Keratinocyte (primary cell): ENCODE measurements around the gene FLYWCH2. TPM values are rescaled to one million over a fixed set of nuclear protein-coding genes. Genes with fewer than 3 reads are reported as not detected.

Source experiments
- DNase-seq: peaks from one replicate; pipeline ENCODE4 v3.0.0-alpha.2; 2011; ENCODE audit warnings: low read depth, missing footprints, low spot score
- FAIRE-seq: peaks from 2 replicates; lab custom pipeline; 2011; peaks lifted over from hg19 to GRCh38; lab: Jason Lieb, UNC
- H2AFZ ChIP-seq: 2 replicates; pipeline ENCODE4 v1.6.0; 2012; ENCODE audit warnings: low read length, control low read depth, inconsistent platforms; ENCODE audit not compliant: control insufficient read depth
- H3K27ac ChIP-seq: 2 replicates; pipeline ENCODE4 v1.5.1; 2011; ENCODE audit warnings: low read length; ENCODE audit not compliant: control insufficient read depth, insufficient read depth
- H3K27me3 ChIP-seq: 3 replicates; pipeline ENCODE4 v1.6.0; 2011; ENCODE audit warnings: low read length; ENCODE audit not compliant: control insufficient read depth, insufficient read depth; ENCODE audit errors: extremely low read depth
- H3K36me3 ChIP-seq, 2 experiments: 2 replicates in 1 of 2; 3 replicates in 1 of 2; pipeline ENCODE4 v1.5.1; 2011; ENCODE audit warnings: low read length in 2 of 2, mild to moderate bottlenecking in 1 of 2; ENCODE audit not compliant: control insufficient read depth in 2 of 2, insufficient read depth in 2 of 2; ENCODE audit errors: extremely low read depth in 1 of 2
- H3K4me1 ChIP-seq: 3 replicates; pipeline ENCODE4 v1.5.1; 2011; ENCODE audit warnings: low read length; ENCODE audit not compliant: control insufficient read depth, insufficient read depth; ENCODE audit errors: extremely low read depth
- H3K4me2 ChIP-seq: 3 replicates; pipeline ENCODE4 v1.6.0; 2011; ENCODE audit warnings: low read depth, low read length; ENCODE audit not compliant: control insufficient read depth, insufficient read depth; ENCODE audit errors: extremely low read depth
- H3K4me3 ChIP-seq, 3 experiments: fragments of 200-600 bp in 1 of 3; sonication (generic) in 1 of 3; 2 replicates in 2 of 3; 3 replicates in 1 of 3; pipeline ENCODE4 v1.5.1; 2011 to 2016; ENCODE audit warnings: low read length in 3 of 3, mild to moderate bottlenecking in 3 of 3, control low read depth in 2 of 3, inconsistent platforms in 1 of 3, low read depth in 1 of 3, mixed read lengths in 1 of 3, mixed run types in 1 of 3, moderate library complexity in 1 of 3; ENCODE audit not compliant: control insufficient read depth in 2 of 3, insufficient read depth in 2 of 3; ENCODE audit errors: extremely low read depth in 1 of 3
- H3K79me2 ChIP-seq: 2 replicates; pipeline ENCODE4 v1.6.0; 2012; ENCODE audit warnings: low read length; ENCODE audit not compliant: control insufficient read depth, insufficient read depth
- H3K9ac ChIP-seq: 3 replicates; pipeline ENCODE4 v1.6.0; 2011; ENCODE audit warnings: low read length; ENCODE audit not compliant: control insufficient read depth, insufficient read depth; ENCODE audit errors: extremely low read depth
- H3K9me1 ChIP-seq: 3 replicates; pipeline ENCODE4 v1.6.0; 2011; ENCODE audit warnings: low read length; ENCODE audit not compliant: control insufficient read depth, insufficient read depth; ENCODE audit errors: extremely low read depth
- H3K9me3 ChIP-seq: 2 replicates; pipeline ENCODE4 v1.5.1; 2012; ENCODE audit warnings: low read depth, low read length; ENCODE audit not compliant: control insufficient read depth
- H4K20me1 ChIP-seq: 3 replicates; pipeline ENCODE4 v1.6.0; 2011; ENCODE audit warnings: low read length; ENCODE audit not compliant: control insufficient read depth, insufficient read depth; ENCODE audit errors: extremely low read depth
- CTCF ChIP-seq, 3 experiments: IDR thresholded peaks in 1 of 3; conservative IDR thresholded peaks in 1 of 3; optimal IDR thresholded peaks in 1 of 3; 2 replicates in 2 of 3; 3 replicates in 1 of 3; pipeline versions ENCODE3 to v1.5.1; 2011; ENCODE audit warnings: low read length in 3 of 3, mild to moderate bottlenecking in 3 of 3, moderate library complexity in 2 of 3, control low read depth in 1 of 3, inconsistent platforms in 1 of 3; ENCODE audit not compliant: insufficient read depth in 2 of 3; ENCODE audit errors: extremely low read depth in 1 of 3
- EZH2 ChIP-seq: IDR thresholded peaks from one replicate; pipeline ENCODE4 v1.6.1; 2012; ENCODE audit warnings: inconsistent platforms, mild to moderate bottlenecking, low read length, moderate library complexity
- dilution Hi-C: fragments of 300-500 bp; cut with MboI; formaldehyde crosslinking; loops from one replicate; pipeline ENCODE4 v1.7.0; 2020; ENCODE audit warnings: low sequenced_read_pairs; ENCODE audit not compliant: extremely low pct_ligation_motif_present
- polyA plus RNA-seq, 5 experiments: library from polyadenylated mRNA; depleted of rRNA in 3 of 5; stranded (reverse) in 3 of 5; stranded (forward) in 1 of 5; unstranded in 1 of 5; fragments of >200 nt; gene quantifications; 1 replicate in 1 of 5; 2 replicates in 3 of 5; 3 replicates in 1 of 5; pipeline versions ENCODE4 v1.2.1 to v1.2.3, GENCODE V29; 2011 to 2012; ENCODE audit warnings: missing spikeins in 2 of 5, low read depth in 1 of 5, low replicate concordance in 1 of 5

FLYWCH2 gene
- polyA plus RNA-seq, 1 donor (not counting 4 experiments of a cell fraction or from before 2014, with no cell fraction given): 10.1 TPM

DNA sequence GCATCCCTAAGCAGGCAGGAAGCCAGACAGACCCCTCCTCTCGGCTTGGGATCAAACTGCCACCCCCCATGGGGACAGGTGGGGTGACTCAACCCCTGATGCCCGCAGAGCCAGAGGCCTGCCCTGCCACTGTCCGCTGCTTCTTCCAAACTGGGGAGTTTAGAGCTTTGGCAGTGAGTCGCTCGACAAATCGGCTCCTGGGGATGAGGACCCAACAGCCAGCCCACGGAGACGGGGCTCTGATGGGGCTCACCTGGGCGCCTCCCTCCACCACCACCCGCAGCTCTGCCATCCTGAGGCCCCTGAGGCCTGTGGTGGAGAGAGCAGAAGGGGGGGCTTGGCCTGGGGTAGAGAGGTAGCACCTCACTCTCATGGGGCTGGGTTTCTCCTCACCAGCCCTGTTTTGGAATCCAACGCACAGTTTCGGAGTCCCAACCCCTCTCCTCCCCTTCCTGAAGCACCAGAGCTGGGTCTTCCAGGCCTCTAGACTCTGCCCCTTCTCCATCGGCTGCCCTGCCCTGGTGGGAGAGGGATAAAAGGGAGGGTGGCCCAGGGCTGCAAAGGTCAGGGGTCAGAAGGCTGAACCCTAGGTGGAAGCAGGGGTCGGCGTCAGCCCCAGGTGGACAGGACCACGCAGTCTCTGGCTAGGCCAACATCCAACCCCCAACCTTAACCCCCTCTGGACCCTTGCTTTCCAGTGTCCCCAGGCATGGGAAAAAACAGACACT, 30.8 kb upstream of the FLYWCH2 start:
- no peak for DNase-seq
- H4K20me1 ChIP-seq: no peaks in the 10 kb centered on the region
- TF ChIP-seq CTCF (optimal IDR thresholded peaks at IDR 0.05 in 1 of 3, IDR thresholded peaks at IDR 0.05 in 1 of 3, conservative IDR thresholded peaks at IDR 0.05 in 1 of 3; ENCODE audit: extremely low read depth in 1 of 3, insufficient read depth in 2 of 3, low read length in 3 of 3): no peak
- TF ChIP-seq EZH2: no peak
- H3K9ac ChIP-seq: no peak overlapping the region
- peaks cover 2% of the 10 kb centered on the region for H3K4me1 ChIP-seq
- no peak overlapping the region for H3K4me3 ChIP-seq
- H3K9me3 ChIP-seq: no peaks in the 10 kb centered on the region
- H2AFZ ChIP-seq: no peak overlapping the region
- no peak for FAIRE-seq
- dilution Hi-C loops: no loop called here
- H3K9me1 ChIP-seq: no peaks in the 10 kb centered on the region
- no peaks in the 10 kb centered on the region for H3K27me3 ChIP-seq
- no peak overlapping the region for H3K4me2 ChIP-seq
- peaks cover 0 to 3% of the 10 kb centered on the region in 2 experiments for H3K36me3 ChIP-seq
- no peaks in the 10 kb centered on the region for H3K79me2 ChIP-seq
- H3K27ac ChIP-seq: no peak overlapping the region

DNA sequence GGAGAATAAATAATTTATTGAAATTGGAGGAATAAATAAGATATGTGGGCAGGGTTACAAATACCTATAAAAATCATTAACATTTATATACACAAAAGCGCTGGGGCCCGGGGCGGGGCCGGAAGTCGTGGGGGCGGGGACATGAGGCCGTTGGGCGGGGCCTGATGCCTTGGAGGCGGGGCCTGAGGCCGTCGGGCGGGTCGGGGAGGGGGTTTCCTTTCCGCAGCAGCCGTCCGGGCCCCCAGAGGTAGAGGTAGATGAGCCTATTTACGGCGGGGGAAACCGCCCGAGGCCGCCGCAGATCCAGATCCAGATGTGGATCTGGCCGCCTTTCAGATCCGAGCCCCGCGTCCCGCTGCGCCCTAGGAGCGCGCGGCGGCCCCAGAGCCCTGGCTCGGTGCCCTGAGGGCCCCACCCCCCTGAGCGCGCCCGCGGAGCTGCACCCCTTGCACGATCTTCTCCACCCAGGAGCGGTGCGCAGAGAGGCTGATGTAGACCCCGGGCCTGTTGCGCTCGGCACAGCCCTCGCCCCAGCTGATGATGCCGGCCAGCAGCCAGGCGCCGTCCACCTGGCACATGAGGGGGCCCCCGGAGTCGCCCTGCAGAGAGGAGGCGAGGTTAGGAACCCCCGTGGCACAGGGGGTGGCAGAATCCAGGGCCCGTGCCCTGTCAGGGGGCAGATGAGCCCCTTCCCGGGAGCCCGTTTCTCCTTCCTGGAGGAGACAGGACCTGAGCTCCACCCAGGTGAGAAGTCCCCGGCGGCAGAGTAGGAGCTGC, 30.1 kb upstream of the FLYWCH2 start:
- Histone ChIP-seq H3K27me3 (no peaks in the 10 kb centered on the region), H3K36me3 (peaks cover 0 to 3% of the 10 kb centered on the region in 2 experiments), H3K27ac (no peak overlapping the region), H3K79me2 (no peaks in the 10 kb centered on the region), H4K20me1 (no peaks in the 10 kb centered on the region), H3K9ac (no peak overlapping the region), H3K9me1 (no peaks in the 10 kb centered on the region), H3K4me2 (no peak overlapping the region), H3K9me3 (no peaks in the 10 kb centered on the region), H2AFZ (no peak overlapping the region), H3K4me1 (peaks cover 6% of the 10 kb centered on the region), H3K4me3 (no peak overlapping the region)
- FAIRE-seq: no peak
- dilution Hi-C loops: no loop called here
- no peak for DNase-seq
- TF ChIP-seq EZH2 (no peak), CTCF (optimal IDR thresholded peaks at IDR 0.05 in 1 of 3, IDR thresholded peaks at IDR 0.05 in 1 of 3, conservative IDR thresholded peaks at IDR 0.05 in 1 of 3; ENCODE audit: extremely low read depth in 1 of 3, insufficient read depth in 2 of 3, low read length in 3 of 3) (no peak)
